Stimulated activated effector memory CD8-positive, alpha-beta T cell treated with anti-CD3 and anti-CD28 coated beads, Interleukin-12 subunit alpha, Interleukin-12 subunit beta, amount 100 ng/mL, for 72 hours (primary cell): ENCODE measurements around the gene ST6GALNAC2.

Experiments used
- ATAC-seq: fragments of 150-1000 bp; cut with Tn5 transposase; 2 replicates; pipeline ENCODE4 v1.10.0; 2021
- DNase-seq, 2 donors: peaks; one replicate each; pipeline ENCODE4 v3.0.0; 2021 to 2022; ENCODE audit warnings: low spot score in 2 of 2
- H3K27ac Mint-ChIP-seq: one replicate; pipeline ENCODE4 v1.8.0; 2022; ENCODE audit warnings: mild to moderate bottlenecking, mixed read lengths
- H3K36me3 Mint-ChIP-seq: one replicate; pipeline ENCODE4 v1.8.0; 2022; ENCODE audit warnings: mild to moderate bottlenecking, mixed read lengths
- H3K4me1 Mint-ChIP-seq: one replicate; pipeline ENCODE4 v1.8.0; 2022; ENCODE audit warnings: mixed read lengths
- H3K4me3 Mint-ChIP-seq: one replicate; pipeline ENCODE4 v1.8.0; 2022; ENCODE audit warnings: mild to moderate bottlenecking, mixed read lengths
- H3K9me3 Mint-ChIP-seq: one replicate; pipeline ENCODE4 v1.8.0; 2022; ENCODE audit warnings: mixed read lengths

The ST6GALNAC2 gene

DNA sequence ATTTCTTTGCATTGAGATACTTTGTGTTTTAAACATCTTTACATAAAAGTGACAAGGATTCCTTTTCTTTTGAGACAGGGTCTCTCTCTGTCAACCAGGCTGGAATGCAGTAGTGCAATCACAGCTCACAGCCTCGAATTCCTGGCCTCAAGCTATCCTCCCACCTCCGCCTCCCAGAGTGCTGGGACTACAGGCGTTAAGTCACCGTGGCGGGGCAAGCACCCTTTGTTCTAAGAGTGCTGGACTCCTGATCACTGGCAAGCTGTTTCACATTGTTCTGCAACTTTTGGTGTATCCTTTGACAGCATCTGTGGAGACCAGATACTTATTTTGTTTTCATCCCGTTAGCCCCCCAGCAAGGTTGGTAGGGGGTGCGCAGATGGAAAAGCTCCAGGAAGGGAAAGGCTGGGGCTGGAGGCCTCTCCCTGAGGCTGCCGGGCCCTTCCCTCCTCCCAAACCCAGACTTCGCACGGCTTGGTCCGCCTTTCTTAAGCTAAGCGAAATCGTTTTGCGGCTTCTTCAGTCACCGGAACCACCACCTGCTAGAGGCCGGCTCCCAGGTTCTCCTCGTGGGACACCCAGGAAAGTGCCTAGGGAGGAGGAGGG is 1.1 kb downstream of the ST6GALNAC2 start:
- peak overlapping the region; percentile 67 for H3K4me3 Mint-ChIP-seq
- no peak overlapping the region for H3K27ac Mint-ChIP-seq
- peaks cover 11% of the 10 kb centered on the region for H3K4me1 Mint-ChIP-seq
- no peak for ATAC-seq
- H3K36me3 Mint-ChIP-seq = no peaks in the 10 kb centered on the region
- H3K9me3 Mint-ChIP-seq = no peaks in the 10 kb centered on the region
- DNase-seq = no peak

DNA sequence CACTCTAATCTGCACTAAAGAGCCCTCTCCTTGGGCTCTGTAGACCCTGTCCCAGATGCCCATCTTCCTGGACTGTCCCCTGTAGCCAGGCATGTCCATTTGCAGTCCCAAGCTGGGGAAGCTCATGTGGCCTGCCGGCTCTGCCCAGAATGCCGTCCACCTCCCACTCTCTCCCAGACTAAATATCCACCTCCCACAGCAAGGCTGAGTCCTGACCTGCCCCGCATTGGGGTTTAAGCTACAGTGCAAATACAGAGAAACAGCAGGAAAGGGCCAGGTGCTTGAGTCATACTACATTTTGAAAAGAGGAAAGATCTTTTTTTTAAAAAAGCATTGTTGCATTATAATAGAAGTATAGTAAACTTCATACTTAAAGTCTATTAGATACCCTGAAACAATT is 3.0 kb downstream of the ST6GALNAC2 start:
- no peaks in the 10 kb centered on the region for H3K9me3 Mint-ChIP-seq
- H3K27ac Mint-ChIP-seq = no peak overlapping the region
- peaks cover 11% of the 10 kb centered on the region for H3K4me1 Mint-ChIP-seq
- DNase-seq = no peak
- H3K36me3 Mint-ChIP-seq = no peaks in the 10 kb centered on the region
- H3K4me3 Mint-ChIP-seq = no peak overlapping the region
- ATAC-seq = no peak

DNA sequence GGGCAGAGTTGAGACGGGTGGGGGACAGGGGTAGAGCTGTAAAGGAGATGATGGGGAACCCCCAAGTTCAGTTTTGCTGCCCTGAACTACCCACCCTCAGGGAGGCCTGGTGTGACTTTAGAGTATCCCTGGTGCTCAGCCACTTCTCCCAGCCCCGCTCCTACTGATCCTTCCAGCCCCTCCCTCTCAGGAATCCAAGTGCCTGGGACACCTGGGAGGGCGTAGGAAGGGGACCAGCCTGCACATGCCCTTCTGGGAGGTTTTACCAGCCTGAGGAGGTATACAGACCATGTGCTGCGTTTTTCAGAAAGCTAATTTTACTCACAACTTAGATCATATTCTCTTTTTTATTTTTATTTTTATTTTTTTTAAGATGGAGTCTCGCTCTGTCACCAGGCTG is 4.1 kb downstream of the ST6GALNAC2 start:
- no peak for ATAC-seq
- Mint-ChIP-seq H3K4me3 (no peak overlapping the region), H3K36me3 (no peaks in the 10 kb centered on the region), H3K9me3 (no peaks in the 10 kb centered on the region), H3K27ac (no peak overlapping the region), H3K4me1 (no peaks in the 10 kb centered on the region)
- no peak for DNase-seq

DNA sequence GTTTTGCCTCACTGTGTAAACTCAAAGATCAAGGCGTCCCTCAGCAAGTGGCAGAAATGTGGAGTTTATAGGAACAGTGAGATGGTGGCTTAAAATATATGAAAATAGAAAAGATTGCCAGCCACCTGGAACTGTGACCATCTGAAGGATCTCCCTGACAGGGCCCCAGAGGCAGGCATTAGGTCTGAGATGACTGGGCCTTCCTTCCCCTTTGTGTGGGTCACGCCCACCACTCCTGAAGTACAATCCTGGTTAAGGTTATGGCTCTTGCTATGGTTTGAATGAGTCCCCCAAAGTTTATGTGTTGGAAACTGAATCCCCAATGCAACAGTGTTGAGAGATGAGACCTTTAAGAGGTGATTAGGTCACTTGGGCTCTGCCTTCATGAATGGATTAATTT is 6.4 kb downstream of the ST6GALNAC2 start:
- Mint-ChIP-seq H3K27ac (peak overlapping the region; percentile 67), H3K4me3 (no peak overlapping the region), H3K9me3 (no peaks in the 10 kb centered on the region), H3K4me1 (no peaks in the 10 kb centered on the region), H3K36me3 (no peaks in the 10 kb centered on the region)
- DNase-seq (no peak), ATAC-seq (peak; percentile 67)

DNA sequence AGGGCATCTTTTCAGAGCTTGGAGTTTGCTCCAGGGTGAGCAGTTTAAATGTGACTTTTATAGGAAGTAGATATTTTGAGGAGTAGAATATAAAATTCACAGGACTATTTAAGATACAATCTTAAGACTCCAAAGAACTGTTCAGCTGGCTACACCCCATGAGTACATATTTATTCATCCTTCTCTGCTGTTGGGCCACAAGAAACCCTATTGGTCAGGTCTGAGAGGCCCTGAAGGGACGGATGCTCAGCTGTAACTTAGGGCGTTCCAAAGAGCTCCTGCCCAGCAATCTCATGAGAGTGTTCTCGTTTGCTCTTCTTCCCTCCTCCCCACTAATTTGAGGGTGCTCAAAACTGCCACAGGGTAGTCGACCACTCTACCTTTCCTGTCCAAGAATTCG is 7.3 kb downstream of the ST6GALNAC2 start:
- Mint-ChIP-seq H3K4me1 (no peaks in the 10 kb centered on the region), H3K27ac (no peak overlapping the region), H3K4me3 (no peak overlapping the region), H3K9me3 (no peaks in the 10 kb centered on the region), H3K36me3 (no peaks in the 10 kb centered on the region)
- DNase-seq (no peak), ATAC-seq (no peak)

DNA sequence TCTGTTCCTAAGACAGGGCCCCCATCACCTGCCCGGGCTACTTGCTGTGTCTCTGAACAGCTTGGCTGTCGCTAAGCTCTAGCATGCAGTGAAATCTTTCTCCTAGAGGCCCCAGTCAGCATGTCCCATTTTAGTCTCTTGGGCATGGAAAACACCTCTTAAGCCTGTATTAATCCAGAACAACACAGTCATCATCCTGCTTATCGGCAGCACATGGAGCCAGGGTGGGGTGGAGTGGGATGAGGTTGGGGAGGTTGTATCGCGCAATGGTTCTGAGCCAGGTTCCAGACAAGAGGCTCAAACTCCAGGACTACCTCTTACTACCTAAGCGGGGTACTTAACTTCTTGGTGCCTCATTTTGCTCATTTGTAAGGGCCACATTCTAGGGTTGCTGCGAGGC is 7.8 kb downstream of the ST6GALNAC2 start:
- Mint-ChIP-seq H3K27ac (no peak overlapping the region), H3K9me3 (no peaks in the 10 kb centered on the region), H3K4me1 (no peaks in the 10 kb centered on the region), H3K36me3 (no peaks in the 10 kb centered on the region), H3K4me3 (no peak overlapping the region)
- DNase-seq = no peak
- ATAC-seq = no peak

DNA sequence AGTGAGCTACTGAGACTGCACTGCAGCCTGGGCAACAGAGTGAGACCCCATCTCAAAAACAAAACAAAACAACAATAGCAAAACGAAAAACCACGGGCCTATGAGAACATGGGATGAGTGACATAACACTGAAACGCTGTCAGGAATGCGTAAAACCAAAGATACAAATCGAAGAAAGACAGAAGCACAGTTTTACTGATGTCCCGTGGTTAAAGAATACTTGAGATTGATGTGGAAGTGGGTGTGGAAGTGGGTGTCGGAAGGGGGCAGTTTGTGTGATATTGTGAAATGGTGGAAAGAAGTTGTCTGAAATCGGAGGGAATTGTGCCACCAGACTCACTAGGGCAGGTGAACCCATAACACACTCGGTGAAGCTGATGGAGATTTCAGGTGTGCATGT is 9.5 kb downstream of the ST6GALNAC2 start:
- Mint-ChIP-seq H3K9me3 (no peaks in the 10 kb centered on the region), H3K36me3 (no peaks in the 10 kb centered on the region), H3K4me3 (no peak overlapping the region), H3K27ac (no peak overlapping the region), H3K4me1 (no peaks in the 10 kb centered on the region)
- ATAC-seq (no peak), DNase-seq (no peak)

DNA sequence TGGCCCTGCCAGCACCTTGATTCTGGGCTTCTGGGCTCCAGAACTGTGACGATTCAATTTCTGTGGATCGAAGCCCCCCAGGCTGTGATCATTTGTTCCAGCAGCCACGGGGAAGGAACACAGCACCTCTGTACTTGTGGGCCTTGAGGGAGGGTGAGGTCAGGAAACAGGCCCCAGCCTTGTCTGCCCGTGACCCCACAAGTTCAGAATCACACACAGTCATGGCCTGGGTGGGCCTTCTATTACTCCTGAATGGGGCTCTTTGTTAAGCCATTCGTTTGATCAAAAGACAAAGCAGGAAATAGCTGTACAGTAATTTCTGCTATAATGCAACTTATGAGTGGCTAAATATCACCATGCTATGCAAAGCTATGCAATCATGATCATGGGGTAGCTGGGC is 10.1 kb downstream of the ST6GALNAC2 start:
- no peaks in the 10 kb centered on the region for H3K9me3 Mint-ChIP-seq
- DNase-seq (no peak), ATAC-seq (no peak)
- no peak overlapping the region for H3K27ac Mint-ChIP-seq
- no peaks in the 10 kb centered on the region for H3K36me3 Mint-ChIP-seq
- no peak overlapping the region for H3K4me3 Mint-ChIP-seq
- H3K4me1 Mint-ChIP-seq = no peaks in the 10 kb centered on the region

DNA sequence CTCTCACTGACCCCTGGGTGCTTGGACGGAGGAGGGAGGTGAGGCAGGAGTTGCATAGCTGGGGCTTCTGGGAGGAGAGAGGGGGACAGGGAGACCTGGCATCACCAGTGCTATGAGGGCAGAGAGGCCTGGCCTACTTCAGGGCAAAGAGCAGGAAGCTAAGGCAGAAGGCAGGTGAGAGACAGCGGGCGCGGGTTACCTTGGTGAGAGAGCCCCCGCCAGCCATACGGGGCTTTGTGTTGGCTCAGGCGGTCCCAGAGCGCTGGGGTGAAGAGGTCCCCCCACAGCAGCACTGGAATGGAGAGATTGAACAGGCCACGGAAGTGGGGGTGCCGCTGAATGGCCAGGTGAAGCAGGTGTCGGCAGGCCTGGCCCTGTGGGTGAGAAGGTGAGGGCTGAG is 11.5 kb downstream of the ST6GALNAC2 start:
- peak; percentile 15 for ATAC-seq
- Mint-ChIP-seq H3K4me1 (no peaks in the 10 kb centered on the region), H3K36me3 (no peaks in the 10 kb centered on the region), H3K4me3 (no peak overlapping the region), H3K27ac (no peak overlapping the region), H3K9me3 (no peaks in the 10 kb centered on the region)
- no peak for DNase-seq

DNA sequence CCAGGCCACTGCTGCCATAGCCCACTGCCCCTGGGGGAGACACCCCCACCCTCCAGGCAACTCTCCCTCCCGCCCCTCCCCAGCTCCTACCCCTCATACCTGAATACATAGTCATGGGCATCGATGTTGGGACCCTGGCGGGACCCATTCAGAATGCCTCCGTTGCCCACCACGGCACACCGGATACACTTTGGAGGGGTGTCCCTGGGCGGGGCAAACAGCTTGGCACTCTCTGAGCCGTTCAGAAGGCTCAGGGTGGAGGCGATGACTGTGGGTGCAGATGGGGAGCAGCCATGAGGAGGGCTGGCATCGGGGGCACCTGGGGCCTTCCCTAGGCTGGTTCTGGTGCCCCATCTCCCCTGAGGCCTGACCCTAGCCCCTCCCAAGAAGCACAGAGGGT is 12.6 kb downstream of the ST6GALNAC2 start:
- H3K9me3 Mint-ChIP-seq = no peaks in the 10 kb centered on the region
- H3K4me1 Mint-ChIP-seq = peaks cover 6% of the 10 kb centered on the region
- no peak overlapping the region for H3K4me3 Mint-ChIP-seq
- ATAC-seq (no peak), DNase-seq (no peak)
- H3K27ac Mint-ChIP-seq = no peak overlapping the region
- H3K36me3 Mint-ChIP-seq = no peaks in the 10 kb centered on the region

DNA sequence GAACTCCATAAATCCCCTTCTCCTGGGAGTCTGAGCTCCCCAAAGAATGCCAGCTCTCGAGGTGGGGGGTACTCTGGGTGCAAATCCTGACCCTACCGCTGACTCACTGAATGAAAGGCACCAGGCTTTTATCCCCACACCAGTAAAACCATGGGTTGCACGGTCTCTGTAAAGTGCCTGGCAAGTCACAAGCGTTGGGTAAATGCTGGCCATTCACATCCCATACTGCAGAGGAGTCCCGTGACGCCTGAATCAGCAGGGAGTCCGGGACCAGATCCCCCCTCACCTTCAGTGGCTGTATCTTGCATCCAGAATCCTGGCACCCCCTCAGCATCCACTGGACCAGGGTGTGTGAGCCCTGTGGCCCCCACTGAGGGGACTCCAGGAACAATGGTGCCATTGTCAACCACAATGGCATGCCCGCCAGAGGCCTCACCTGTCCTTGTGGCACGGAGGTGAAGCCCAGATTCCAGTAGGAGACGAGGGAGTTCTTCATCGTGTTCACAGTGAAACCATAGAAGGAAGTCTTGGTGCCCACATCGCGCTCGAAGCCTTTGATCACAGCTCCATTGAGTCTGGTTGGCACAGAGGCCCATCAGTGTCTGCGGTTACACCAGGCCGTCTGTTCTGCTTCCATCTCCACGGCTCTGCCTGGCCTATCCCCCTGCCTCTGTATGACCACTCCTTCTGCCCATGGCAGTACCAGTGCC is 13.3 kb downstream of the ST6GALNAC2 start:
- no peak overlapping the region for H3K27ac Mint-ChIP-seq
- DNase-seq (no peak), ATAC-seq (no peak)

DNA sequence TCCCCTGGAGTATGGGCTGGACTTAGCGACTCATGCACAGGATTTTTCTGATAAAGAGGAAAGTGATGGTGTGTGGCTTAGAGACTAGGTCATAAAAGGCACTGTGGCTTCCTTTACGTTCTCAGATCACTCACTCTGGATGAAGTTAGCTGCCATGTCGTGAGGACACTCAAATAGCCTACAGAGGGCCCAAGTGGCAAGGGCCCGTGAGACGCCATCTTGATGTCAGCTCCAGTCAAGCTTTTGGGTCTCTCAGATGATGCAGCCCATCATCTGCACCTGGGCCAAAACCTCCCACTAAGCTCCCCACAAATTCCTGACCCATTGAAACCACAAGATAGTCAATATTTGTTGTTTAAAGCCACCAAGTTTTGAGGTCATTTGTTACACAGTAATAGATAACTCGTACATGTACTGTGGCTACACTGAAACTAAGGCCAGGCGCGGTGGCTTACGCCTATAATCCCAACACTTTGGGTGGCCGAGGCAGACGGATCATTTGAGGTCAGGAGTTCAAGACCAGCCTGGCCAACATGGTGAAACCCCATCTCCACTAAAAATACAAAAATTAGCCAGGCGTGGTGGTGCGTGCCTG is 14.7 kb downstream of the ST6GALNAC2 start:
- Mint-ChIP-seq H3K4me1 (peaks cover 27% of the 10 kb centered on the region), H3K4me3 (no peak overlapping the region), H3K9me3 (no peaks in the 10 kb centered on the region), H3K36me3 (peaks cover 20% of the 10 kb centered on the region), H3K27ac (no peak overlapping the region)
- ATAC-seq (peak; percentile 17), DNase-seq (no peak)

More for the DNA sequence above, 13.3 kb downstream of the ST6GALNAC2 start:
- Mint-ChIP-seq H3K4me3 (no peak overlapping the region), H3K36me3 (peaks cover 6% of the 10 kb centered on the region), H3K4me1 (peaks cover 13% of the 10 kb centered on the region), H3K9me3 (no peaks in the 10 kb centered on the region)

DNA sequence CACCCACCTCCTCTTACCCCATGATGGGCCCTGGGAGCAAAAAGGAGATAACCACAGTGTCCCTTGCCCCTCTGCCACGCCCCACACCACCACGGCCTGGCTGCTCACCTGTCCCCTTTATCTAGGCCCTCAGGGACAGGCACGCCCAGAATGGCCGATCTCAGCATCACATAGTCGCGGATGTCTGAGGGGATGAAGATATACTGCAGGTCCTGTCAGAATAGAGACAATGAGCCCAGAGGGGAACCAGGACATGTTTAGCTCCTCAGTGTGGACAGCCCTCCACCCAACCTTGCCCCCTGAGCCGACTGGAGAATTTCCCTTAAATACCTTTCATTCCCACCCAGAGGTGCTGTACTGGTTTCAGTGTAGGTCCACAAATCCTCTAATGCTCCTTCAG is 15.2 kb downstream of the ST6GALNAC2 start:
- peaks cover 32% of the 10 kb centered on the region for H3K4me1 Mint-ChIP-seq
- H3K4me3 Mint-ChIP-seq = no peak overlapping the region
- H3K27ac Mint-ChIP-seq = no peak overlapping the region
- H3K9me3 Mint-ChIP-seq = no peaks in the 10 kb centered on the region
- H3K36me3 Mint-ChIP-seq = peaks cover 25% of the 10 kb centered on the region
- DNase-seq (no peak), ATAC-seq (no peak)

DNA sequence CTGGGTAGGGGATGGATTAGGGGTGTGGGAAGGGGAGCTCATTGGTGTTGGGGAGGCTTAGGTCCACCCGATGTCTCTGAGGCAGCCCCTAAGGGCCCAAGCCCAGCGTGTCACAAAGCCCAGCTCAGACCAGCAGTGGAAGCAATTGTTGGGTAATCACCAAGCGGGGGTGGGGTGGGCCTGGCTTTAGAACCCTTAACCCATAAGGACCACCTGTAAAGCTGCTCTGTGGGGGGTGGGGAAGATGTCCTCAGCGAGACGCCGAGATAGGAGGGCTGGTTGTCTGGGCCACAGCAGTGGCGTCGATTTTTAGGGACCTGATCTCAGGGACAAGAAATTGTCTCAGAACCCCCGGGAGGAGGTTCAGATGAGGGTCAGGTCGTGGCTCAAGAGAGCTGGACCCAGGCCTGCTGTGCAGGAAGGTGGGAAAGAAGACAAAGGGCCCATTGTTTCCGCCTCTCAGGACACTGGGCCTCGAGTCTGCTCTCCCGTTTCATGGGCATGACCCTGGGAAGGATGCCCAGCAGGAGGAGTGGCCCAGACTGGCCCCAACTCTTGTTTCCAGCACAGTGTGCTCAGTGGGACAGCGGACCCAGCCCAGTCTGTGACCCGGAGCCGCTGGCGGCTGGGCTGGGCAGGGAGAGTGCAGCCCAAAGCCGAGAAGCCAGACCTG is 15.9 kb downstream of the ST6GALNAC2 start:
- Mint-ChIP-seq H3K36me3 (peaks cover 32% of the 10 kb centered on the region), H3K27ac (no peak overlapping the region), H3K4me1 (peaks cover 39% of the 10 kb centered on the region), H3K9me3 (no peaks in the 10 kb centered on the region), H3K4me3 (no peak overlapping the region)
- no peak for DNase-seq
- no peak for ATAC-seq

DNA sequence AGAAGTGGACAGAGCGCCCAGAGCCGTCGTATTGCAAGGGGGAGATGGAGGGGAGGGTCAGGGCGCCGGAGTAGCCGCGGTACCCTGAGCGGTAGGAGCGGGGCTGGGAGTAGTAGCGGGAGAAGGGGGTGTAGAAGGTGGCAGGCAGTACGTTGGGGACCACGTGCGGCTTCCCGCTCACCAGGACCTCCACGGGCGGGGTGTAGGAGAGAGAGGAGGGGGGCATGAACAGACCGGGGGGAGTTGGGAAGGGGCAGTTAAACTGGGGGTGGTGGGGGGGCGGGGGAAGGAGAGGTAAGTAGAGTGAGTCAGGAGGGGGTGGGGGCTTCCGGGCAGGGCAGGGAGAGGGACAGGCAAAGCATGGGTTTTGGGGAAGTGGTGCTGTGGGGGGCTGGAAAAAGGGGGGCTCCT is 16.8 kb downstream of the ST6GALNAC2 start:
- no peaks in the 10 kb centered on the region for H3K9me3 Mint-ChIP-seq
- H3K27ac Mint-ChIP-seq = peak overlapping the region; percentile 81
- peaks cover 41% of the 10 kb centered on the region for H3K36me3 Mint-ChIP-seq

More for the DNA sequence above, 16.8 kb downstream of the ST6GALNAC2 start:
- Mint-ChIP-seq H3K4me1 (peaks cover 39% of the 10 kb centered on the region), H3K4me3 (no peak overlapping the region)
- ATAC-seq = no peak
- no peak for DNase-seq
